AG20443 (cell line): ENCODE results near the gene SMG1.
"Not testable (repeated sequence)": the region's sequence is repeated elsewhere in the genome, so short reads cannot be mapped to it uniquely, and the experiment has no call there.

ENCODE experiments used
- DNase-seq: peaks from one replicate; pipeline ENCODE4 v3.0.0; 2012; ENCODE audit warnings: low spot score, mixed read lengths

Gene SMG1

GRCh38 chr16:18759598-18760520 is 166.3 kb downstream of the SMG1 start:
- peak; percentile 6 for DNase-seq

- DNase-seq, result not testable (repeated sequence)
These were observed 168.1 kb downstream of the SMG1 start for GRCh38 chr16:18757960-18758660.

- DNase-seq, result not testable (repeated sequence)
These were observed 169.6 kb downstream of the SMG1 start for GRCh38 chr16:18756639-18757038.
